ENCODE measurements around the gene IRX5. TPM values are rescaled to one million over a fixed set of nuclear protein-coding genes. Genes with fewer than 3 reads are reported as not detected.

Gene IRX5
- total RNA-seq, 1 donor from 2014 or later: 4.7 TPM

- Mint-ChIP-seq H3K9me3 (ENCODE audit: unreplicated experiment) (peaks cover 11% of the 10 kb centered on the region), H3K36me3 (ENCODE audit: unreplicated experiment) (peaks cover 6% of the 10 kb centered on the region), H3K27ac (ENCODE audit: unreplicated experiment) (no peak overlapping the region), H3K4me1 (ENCODE audit: low read depth, unreplicated experiment) (peaks cover 21% of the 10 kb centered on the region), H3K4me3 (ENCODE audit: unreplicated experiment) (peak overlapping the region; percentile 75), H3K27me3 (ENCODE audit: unreplicated experiment) (peaks cover 41% of the 10 kb centered on the region)
- DNase-seq: peak; percentile 79
- TF ChIP-seq CTCF (IDR thresholded peaks at IDR 0.05; ENCODE audit: partially characterized antibody, unreplicated experiment): no peak
Observed at GRCh38 chr16:54936201-54936978, 5.7 kb downstream of the IRX5 start.

GRCh38 chr16:54936979-54937670 is 6.5 kb downstream of the IRX5 start:
- H3K9me3 Mint-ChIP-seq (ENCODE audit: unreplicated experiment): peaks cover 6% of the 10 kb centered on the region

GRCh38 chr16:54937671-54938211 is 7.1 kb downstream of the IRX5 start:
- peaks cover 42% of the 10 kb centered on the region for H3K27me3 Mint-ChIP-seq (ENCODE audit: unreplicated experiment)
- no peak for DNase-seq
- no peak overlapping the region for H3K27ac Mint-ChIP-seq (ENCODE audit: unreplicated experiment)
- H3K4me3 Mint-ChIP-seq (ENCODE audit: unreplicated experiment): peak overlapping the region; percentile 75
- peaks cover 18% of the 10 kb centered on the region for H3K4me1 Mint-ChIP-seq (ENCODE audit: low read depth, unreplicated experiment)
- TF ChIP-seq CTCF (IDR thresholded peaks at IDR 0.05; ENCODE audit: partially characterized antibody, unreplicated experiment): peak; percentile 64
- H3K36me3 Mint-ChIP-seq (ENCODE audit: unreplicated experiment): peaks cover 7% of the 10 kb centered on the region
- peaks cover 8% of the 10 kb centered on the region for H3K9me3 Mint-ChIP-seq (ENCODE audit: unreplicated experiment)

More at GRCh38 chr16:54936979-54937670, 6.5 kb downstream of the IRX5 start:
- no peak overlapping the region for H3K27ac Mint-ChIP-seq (ENCODE audit: unreplicated experiment)
- TF ChIP-seq CTCF (IDR thresholded peaks at IDR 0.05; ENCODE audit: partially characterized antibody, unreplicated experiment): peak; percentile 93
- peak; percentile 77 for DNase-seq
- peaks cover 46% of the 10 kb centered on the region for H3K27me3 Mint-ChIP-seq (ENCODE audit: unreplicated experiment)
- H3K4me3 Mint-ChIP-seq (ENCODE audit: unreplicated experiment): peak overlapping the region; percentile 75
- peaks cover 18% of the 10 kb centered on the region for H3K4me1 Mint-ChIP-seq (ENCODE audit: low read depth, unreplicated experiment)
- H3K36me3 Mint-ChIP-seq (ENCODE audit: unreplicated experiment): peaks cover 7% of the 10 kb centered on the region

GRCh38 chr16:54938212-54939028 is 7.8 kb downstream of the IRX5 start:
- peak; percentile 38 for DNase-seq
- TF ChIP-seq CTCF (IDR thresholded peaks at IDR 0.05; ENCODE audit: partially characterized antibody, unreplicated experiment): no peak
- peaks cover 23% of the 10 kb centered on the region for H3K4me1 Mint-ChIP-seq (ENCODE audit: low read depth, unreplicated experiment)
- H3K4me3 Mint-ChIP-seq (ENCODE audit: unreplicated experiment): peak overlapping the region; percentile 57
- peaks cover 8% of the 10 kb centered on the region for H3K9me3 Mint-ChIP-seq (ENCODE audit: unreplicated experiment)
- peaks cover 43% of the 10 kb centered on the region for H3K27me3 Mint-ChIP-seq (ENCODE audit: unreplicated experiment)
- H3K27ac Mint-ChIP-seq (ENCODE audit: unreplicated experiment): no peak overlapping the region
- H3K36me3 Mint-ChIP-seq (ENCODE audit: unreplicated experiment): peaks cover 7% of the 10 kb centered on the region
